ENCODE results near the gene MYMX.
A peak's percentile ranks its signal among the peaks of the same experiment; 100 is the strongest.
"Not testable (repeated sequence)": the region's sequence is repeated elsewhere in the genome, so short reads cannot be mapped to it uniquely, and the experiment has no call there.

MYMX gene

DNA sequence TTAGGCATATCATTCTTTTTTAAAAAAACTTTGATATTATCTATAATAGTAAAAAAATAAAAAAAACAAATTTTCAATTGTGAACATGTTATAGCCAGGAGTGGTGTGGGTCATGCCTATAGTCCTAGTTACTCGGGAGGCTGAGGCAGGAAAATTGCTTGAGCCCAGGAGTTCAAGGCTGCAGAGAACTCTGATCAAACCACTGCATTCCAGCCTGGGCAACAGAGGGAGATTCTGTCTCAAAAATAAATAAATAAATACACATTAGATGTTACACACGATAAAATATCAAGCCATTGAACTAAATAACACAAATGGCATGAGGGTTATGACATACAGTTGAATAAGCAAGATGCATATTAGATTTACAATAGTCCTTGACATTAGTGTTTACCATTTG is 27.9 kb upstream of the MYMX start:
- no peak for DNase-seq

DNA sequence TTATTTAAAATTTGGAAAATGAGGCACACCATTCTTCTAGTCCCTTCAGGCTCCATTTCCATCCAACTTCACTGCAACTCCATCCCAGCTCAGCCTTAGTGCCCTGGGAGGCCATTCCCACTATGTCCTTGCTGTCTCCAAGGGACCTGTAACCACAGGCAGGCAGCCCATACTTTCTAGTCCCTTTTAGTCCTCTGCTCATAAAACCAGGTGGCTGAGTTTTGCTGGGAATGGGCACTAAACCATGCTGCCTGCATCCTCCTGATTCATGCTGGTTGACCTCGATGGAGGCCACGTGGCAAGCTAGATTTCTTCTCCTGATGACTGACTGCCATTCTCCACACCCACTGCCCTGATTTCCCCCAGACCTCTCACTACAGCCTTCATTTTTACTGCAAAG is 27.5 kb upstream of the MYMX start:
- DNase-seq, result no peak

DNA sequence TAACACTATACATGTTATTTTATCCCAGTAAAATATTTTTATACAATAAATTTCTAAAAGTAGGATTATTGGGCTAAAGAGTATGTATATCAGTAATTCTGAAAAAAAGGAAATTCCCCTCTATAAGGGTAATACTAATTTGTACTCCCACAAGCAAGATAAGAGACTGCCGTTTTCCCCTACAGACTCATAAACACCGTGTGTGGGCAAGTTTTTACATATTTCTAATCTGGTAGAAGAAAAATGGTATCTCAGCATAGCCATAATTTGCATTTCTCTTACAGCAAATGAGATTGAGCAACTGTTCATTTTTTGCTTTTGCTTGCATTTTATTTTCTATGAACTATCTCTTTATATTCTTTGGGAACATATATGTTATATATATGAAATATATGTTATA is 26.0 kb upstream of the MYMX start:
- no peak for DNase-seq

DNA sequence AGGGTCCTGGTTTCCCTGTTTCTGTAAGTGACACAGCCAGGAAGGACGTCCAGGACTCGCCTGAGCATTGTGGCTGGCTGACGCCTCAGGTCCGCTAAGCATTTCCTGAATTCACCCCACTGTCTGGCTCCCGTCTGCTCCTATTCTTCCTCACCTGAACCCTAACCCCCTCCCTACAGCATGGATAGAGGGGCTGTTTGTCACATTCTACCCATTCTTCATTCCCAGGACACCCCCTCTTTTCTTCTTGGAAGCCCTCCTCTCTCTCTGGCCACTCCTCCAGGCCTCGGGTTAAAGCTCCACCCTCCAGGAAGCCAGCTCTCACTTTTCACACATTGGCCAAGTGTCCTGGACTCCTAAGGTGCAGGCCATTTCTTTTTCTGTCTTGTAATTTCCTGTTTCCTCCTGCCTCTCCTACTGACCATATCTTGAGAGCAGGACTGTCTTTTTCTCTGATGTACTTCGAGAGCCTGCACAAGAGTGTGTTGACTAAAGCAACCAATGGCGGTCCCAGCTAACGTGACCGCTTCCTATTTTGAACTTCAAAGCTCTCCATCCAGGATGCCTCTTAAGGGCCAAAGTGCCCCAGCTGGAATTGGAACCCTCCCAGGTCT is 24.2 kb upstream of the MYMX start:
- DNase-seq, result no peak

DNA sequence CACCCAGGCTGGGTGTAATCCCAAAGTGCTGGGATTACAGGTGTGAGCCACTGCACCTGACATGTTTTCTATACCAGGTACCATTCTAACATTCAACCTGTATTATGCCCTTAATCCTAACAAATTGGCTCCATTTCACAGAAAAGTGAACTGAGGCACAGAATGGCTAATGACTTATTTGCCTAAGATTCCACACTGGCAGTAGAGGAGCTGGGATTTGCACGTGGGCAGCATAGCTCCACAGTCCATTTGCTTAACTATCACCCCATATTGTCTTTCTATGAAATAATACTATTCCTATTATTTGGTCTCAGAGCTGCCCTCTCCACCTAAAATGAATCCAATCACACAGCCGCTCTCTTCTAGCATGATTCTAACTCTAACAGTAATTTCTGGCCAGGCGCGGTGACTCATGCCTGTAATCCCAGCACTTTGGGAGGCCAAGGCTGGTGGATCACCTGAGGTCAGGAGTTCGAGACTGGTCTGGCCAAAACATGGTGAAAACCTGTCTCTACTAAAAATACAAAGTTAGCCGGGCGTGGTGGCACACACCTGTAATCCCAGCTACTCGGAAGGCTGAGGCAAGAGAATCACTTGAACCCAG is 23.3 kb upstream of the MYMX start:
- no peak for DNase-seq

DNA sequence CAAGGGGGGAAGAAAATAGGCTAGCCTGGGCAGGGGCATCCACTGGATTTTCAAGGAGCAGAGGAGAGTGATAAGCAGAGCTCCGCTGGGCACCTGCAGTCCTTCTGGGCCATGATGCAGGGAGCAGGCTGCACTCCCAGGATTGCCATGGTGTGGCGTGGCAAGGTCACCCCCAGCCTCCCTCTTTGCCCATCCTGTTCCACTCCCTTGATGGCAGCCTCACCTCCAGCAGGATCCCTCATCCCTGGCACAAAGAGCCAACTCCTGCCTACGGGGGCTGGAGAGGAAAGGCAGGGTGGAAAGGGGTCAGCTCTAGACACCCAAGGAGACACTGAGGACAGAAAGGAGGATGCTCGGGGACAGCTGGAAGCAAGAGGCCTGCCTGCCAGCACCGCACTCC is 22.4 kb upstream of the MYMX start:
- DNase-seq, result no peak

DNA sequence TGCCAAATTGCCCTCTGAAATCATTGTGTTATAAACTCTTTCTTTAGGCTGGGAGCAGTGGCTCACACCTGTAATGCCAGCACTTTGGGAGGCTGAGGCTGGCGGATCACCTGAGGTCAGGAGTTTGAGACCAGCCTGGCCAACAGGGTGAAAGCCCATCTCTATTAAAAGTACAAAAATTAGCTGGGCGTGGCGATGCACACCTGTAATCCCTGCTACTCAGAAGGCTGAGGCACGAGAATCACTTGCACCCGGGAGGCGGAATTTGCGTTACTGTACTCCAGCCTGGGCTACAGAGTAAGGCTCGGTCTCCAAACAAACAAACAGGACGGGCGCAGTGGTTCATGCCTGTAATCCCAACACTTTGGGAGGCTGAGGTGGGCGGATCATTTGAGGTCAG is 20.4 kb upstream of the MYMX start:
- DNase-seq, result not testable (repeated sequence)

DNA sequence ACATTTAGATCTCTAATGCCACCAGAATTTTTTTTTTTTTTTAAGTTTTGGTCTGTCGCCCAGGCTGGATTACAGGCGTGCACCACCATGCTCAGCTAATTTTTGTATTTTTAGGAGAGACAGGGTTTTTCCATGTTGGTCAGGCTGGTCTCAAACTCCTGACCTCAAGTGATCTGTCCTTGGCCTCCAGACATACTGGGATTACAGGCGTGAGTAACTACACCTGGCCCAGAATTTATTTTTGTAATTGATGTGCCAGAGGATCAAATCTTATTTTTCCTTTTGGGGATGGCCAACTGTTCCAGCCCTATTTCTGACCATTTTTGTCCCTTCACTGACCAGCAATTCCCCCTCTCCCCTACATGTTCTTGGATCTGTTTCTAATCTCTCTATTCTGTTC is 18.0 kb upstream of the MYMX start:
- DNase-seq, result no peak

DNA sequence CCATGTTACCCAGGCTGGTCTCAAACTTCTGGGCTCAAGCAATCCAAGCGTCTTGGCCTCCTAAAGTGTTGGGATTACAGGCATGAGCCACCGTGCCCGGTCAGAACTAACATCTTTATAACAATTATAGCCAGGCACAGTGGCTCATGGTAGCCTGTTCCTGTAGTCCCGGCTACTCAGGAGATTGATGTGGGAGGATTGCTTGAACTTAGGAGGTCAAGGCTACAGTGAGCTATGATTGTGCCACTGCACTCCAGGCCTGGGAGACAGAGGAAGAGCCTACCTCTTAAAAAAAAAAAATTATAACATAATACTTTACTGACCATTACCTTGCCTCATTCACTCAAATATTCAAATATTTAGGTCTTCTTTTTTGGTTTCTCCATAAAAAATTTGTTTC is 16.8 kb upstream of the MYMX start:
- DNase-seq, result no peak

DNA sequence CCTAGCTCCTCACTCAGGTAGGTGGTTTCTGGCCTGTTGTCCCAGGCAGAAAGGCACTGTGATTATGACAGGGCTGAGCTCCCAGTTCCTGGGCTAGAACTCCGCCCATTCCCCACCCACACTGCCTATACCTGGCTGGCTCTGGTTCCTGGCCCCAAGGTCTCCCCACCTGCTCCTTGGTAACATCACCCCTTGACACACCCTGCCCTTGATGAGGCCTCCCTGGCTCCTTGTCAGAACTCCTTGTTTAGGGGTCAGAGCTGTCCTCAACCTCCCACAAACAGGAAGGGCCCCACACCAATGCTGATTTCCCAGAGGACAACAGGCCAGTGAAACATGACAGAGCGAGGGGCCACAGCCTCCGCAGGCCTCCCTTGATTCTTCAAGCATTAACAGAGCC is 15.5 kb upstream of the MYMX start:
- DNase-seq, result no peak

DNA sequence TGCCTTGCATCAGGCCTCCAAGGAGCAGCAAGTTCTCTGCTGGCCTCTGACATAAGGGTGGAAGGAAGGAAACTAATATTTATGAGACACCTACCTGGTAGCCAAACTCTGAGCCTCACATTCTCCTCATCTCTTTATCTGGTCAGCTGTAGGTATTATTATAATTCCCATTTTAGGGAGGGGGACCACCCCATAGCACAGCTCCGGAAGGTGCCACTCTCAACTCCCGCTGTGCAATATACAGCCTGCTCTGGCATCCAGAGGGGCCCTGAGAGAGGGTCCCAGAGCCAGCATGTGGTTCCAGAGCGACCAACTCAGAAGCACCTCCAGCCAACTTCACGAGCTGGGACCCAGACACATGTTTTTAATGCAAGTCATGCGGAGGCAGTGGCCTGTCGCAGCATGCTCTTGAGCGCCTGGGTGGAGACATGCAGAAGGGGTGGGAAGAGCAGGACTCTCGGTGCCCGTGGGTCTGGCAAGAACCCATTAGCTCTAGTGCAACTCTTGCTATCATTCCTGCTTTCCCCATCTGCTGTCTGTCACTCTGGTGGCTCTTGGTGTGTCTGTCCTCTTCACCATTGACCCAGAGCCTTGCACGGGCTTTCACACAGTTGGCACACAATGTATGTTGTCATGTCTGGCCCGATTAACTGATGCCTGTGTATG is 15.0 kb upstream of the MYMX start:
- no peak for DNase-seq

DNA sequence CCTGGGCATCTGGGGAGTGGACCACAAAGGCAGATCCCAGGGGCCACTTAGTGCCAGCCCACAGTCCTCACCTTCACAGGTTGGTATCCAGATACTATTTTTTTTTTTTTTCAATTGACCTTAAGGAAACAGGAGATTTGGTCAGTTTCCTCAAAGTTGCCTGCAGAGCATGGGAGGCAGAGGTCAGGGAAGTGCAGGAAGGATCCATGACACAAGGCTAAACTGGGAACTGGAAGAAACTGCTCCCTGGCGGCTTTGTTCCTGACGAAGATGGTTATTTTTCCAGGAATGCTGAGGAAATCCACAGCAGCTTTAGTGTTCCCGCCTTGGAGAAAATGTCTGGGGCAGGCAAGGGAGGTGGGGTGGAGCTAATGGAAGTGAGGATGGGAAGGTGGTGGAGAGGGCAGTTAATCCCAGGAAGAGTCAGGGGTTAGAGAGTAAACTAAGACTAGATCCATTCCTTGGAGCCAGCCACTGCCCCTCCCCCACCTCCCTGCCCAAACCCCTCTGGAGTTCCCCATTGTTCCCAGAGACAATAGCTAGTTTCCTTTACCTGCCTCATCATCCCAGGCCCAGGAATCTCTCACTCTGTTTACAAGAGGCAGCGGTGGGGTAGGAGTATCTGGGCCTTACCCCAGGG is 14.3 kb upstream of the MYMX start:
- no peak for DNase-seq

DNA sequence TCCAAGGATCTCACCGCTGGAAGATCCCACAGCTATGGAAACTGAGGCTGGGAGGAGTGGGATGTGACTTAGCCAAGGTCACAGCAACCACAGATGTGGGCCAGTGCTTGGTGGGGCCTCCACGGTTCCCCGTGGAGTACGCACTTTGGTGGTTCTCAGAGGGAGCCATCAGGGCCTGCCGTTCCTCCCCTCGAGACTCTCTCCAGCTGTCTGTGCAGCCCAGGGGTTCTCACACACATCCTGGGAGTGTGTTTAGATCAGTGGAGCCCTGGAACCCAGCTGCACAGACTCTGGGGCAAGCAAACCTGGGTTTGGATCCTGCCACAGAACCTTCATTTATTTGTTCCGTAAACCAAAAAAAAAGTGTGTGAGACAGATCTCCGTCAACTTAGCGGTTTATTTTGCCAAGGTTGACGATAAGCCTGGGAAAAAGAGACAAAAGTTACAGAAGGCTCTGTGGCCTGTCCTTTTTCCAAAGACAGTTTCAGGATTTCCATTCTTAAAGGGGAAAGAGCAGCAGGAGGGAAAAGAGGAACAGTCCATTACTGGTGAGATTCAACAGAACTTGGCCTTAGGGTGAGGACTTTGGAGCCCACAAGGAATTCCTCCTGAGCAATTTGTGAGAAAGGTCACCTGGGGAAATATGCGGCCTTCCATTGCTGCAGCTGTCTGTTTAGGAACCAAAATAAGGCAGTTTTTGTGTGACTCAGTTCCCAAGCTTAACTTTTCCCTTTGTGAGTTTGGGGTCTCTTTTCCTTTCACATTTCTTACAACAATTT is 13.6 kb upstream of the MYMX start:
- DNase-seq, result no peak

DNA sequence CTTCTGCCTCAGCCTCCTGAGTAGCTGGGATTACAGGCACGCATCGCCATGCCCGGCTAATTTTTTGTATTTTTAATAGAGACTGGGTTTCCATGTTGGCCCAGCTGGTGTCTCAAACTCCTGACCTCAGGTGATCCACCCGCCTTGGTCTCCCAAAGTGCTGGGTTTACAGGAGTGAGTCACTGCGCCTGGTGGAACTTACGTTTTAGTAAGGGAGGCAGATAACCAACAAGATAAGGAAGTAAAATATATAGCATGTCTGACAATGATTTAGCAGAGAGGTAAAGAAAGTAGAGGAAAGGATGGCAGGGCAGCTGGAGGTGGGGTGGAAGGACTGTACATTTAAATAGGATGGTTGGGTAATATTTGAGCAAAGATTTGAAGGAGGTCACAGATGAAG is 12.8 kb upstream of the MYMX start:
- no peak for DNase-seq

DNA sequence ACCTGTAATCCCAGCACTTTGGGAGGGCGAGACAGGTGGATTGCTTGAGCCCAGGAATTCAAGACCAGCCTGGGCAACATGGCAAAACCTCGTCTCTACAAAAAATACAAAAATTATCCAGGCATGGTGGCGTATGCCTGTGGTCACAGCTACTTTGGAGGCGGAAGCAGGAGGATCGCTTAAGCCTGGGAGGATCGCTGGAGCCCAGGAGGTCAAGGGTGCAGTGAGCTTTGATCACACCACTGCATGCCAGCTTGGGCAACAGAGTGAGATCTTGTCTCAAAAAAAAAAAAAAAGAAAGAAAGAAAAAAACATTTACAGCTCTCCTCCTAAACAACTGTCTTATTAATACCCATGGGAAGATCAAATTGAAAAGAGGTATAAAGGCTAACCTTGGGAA is 8.8 kb upstream of the MYMX start:
- no peak for DNase-seq

DNA sequence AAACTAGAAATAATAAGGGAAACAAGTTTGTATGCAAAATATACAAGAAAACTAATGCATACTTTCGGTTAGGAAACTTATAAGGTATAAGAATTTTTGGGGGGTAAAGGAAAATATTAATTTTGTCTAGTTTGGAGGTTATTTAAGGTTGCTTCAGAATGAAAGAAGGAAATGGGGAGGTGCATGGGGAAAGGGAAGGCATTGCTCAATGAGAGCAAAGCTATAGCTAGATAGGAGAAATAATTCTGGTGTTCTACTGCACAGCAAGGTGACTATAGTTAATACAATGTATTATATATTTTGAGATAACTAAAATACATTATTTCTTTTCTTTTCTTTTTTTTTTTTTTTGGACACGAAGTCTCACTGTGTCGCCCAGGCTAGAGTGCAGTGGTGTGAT is 5.4 kb upstream of the MYMX start:
- no peak for DNase-seq

DNA sequence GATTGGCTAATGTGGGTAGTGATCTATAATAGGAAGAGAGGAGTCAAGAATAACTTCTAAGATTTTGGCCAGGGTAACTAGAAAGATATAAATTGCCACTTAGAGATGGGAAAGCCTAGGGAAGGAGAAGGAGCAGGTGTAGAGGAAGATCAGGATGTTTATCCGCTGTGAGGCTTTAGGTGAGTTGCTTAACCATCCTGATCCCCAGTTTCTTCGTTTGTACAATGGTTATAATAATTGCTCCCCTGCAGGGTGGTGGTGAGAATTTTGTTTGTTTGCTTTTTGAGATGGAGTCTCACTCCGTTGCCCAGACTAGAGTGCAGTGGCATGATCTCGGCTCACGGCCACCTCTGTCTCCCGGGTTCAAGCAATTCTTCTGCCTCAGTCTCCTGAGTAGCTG is 2.4 kb upstream of the MYMX start:
- no peak for DNase-seq

DNA sequence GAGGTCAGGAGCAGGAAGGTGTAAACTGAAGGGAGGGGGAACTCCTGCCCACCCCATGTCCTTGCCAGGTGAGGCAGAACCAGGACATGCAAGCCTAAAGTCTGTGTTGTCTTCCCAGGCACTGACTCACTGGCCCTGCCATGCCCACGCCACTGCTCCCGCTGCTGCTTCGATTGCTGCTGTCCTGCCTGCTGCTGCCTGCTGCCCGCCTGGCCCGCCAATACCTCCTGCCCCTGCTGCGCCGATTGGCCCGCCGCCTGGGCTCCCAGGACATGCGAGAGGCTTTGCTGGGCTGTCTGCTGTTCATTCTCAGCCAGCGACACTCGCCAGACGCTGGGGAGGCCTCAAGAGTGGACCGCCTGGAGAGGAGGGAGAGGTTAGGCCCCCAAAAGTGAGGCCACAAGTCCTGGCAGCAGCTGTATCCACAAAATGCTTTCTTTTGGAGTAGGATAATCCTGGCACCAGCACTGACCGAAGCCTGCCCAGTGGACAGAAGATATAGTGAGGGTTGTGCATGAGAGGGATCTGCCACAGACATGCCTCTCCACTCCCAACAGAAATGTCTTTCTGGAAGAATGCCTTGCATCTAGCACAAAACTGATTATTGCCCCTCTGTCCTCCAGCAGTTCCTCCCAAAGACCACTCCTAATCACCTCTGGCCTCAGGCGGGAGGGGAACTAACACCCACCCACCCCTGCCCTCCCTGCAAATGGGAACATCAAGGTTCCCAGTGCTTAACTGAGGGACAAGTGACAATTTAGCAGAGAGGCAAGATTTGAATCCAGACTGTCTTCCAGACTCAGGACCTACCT is 812 bp downstream of the MYMX start:
- DNase-seq, result no peak

DNA sequence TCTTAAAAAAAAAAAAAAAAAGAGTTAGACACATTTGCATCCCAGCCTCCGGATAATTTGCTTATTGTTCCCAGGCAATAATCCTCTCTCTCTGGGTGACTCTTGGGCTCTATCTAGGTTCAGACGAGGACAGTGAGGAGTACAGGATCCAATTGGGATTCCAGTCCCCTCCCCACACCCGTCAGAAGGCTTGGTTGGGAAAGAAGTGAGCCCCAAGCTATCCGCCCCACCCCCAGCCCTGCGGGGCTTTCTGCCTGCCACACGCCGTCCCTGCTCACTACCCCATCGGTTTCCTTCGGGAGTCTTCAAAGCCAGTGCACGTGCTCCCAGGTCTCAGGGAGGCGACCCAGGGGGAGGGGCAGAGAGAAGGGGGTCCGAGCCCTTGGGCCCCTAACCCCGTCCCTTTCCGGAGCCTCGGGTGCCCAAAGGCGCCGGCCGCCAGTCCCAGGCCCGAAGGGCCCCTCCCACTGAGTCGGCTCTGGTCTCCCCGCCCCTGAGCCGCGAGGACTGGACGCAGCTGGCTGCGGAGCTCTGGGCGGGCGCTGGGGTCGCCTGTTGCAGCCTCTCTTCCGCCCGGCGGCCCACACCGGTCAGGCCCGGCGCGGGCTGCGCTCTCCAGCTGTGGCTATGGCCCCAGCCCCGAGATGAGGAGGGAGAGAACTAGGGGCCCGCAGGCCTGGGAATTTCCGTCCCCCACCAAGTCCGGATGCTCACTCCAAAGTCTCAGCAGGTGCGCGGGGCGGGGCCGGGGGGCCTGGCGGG is 2.5 kb downstream of the MYMX start:
- DNase-seq, result peak; percentile 12

DNA sequence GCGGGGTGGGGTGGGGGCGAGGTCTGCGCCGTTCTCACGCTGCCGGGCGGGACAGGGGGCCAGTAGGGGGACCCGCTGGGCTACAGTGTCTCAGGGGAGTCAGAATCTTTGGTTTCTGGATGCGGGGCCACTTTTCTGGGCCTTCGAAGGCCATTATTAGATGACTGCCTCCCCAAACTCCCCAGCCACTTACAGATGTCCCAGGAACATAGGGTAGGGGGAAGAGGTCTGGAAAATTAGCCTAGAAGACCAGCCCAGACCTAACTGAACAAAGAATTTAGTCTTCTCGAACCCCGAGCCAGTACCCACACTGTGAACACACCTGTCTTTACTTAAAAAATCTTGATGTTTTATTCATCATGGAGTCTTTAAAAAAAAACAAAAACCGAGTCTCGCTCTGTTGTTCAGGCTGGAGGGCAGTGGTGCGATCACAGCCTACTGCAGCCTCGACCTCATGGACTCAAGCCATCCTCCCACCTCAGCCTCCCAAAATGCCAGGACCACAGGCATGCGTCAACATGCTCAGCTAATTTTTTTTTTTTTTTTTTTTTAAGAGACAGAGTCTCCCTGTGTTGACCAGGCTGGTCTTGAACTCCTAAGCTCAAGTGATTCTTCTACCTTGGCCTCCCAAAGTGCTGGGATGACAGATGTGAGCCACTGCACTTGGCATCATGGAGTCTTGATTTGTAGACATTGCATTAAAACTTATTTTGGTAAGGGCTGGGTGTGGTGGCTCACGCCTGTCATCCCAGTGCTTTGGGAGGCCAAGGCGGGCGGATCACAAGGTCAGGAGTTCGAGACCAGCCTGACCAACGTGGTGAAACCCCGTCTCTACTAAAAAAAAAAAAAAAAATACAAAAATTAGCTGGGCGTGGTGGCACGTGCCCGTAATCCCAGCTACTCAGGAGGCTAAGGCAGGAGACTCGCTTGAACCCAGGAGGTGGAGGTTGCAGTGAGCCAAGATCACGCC is 3.4 kb downstream of the MYMX start:
- DNase-seq, result no peak

DNA sequence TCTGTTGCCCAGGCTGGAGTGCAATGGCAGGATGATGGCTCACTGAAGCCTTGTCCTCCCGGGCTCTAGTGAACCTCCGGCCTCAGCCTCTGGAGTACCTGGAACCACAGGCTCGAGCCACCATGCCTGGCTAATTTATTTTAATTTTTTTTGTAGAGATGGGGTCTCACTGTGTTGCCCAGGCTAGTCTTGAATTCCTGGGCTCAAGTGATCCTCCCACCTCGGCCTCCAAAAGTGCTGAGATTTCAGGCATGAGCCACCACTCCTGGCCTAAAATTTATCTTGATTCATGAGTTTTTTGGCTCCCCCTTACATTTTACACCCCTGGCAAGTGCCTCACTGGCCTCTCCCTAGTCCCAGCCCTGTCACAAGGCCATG is 4.2 kb downstream of the MYMX start:
- DNase-seq, result no peak
